Fibroblast of pulmonary artery (primary cell): Measurements from ENCODE around the gene ITIH3.
A peak's percentile ranks its signal among the peaks of the same experiment; 100 is the strongest.

Experiments
- DNase-seq: peaks from one replicate; pipeline ENCODE4 v3.0.0-alpha.2; 2010; ENCODE audit warnings: low read depth
- H3K4me3 ChIP-seq: replicated peaks from 2 replicates; pipeline ENCODE4 v1.5.1; 2011; ENCODE audit warnings: low read depth, mild to moderate bottlenecking, control low read depth, low read length, moderate library complexity
- TF ChIP-seq, protein P1 (sequence below): IDR thresholded peaks from 2 replicates; pipeline ENCODE4 v1.5.1; 2011; ENCODE audit warnings: mild to moderate bottlenecking, control low read depth, low read length, inconsistent platforms; ENCODE audit errors: missing control alignments

The ITIH3 gene

DNA sequence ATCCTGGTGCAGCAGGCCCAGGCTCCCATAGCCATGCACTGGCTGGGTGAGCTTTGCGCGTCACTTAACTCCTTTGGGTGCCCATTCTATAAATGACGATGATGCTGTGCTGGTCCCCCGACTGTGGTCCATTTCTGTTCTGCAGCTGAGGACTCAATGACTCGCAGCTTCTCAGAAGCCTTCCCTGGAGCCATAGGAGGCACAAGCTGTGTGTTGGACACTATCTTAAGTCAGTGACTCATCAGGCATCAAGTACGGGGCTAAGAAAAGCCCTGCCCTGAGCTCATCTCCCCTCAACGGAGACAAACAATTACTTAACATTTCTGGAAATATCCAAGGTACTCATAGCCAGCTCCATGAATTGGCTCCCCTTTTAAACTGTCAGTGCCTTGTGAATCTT, 54.0 kb downstream of the ITIH3 start:
- H3K4me3 ChIP-seq: no peak overlapping the region
- TF ChIP-seq, protein P1, sequence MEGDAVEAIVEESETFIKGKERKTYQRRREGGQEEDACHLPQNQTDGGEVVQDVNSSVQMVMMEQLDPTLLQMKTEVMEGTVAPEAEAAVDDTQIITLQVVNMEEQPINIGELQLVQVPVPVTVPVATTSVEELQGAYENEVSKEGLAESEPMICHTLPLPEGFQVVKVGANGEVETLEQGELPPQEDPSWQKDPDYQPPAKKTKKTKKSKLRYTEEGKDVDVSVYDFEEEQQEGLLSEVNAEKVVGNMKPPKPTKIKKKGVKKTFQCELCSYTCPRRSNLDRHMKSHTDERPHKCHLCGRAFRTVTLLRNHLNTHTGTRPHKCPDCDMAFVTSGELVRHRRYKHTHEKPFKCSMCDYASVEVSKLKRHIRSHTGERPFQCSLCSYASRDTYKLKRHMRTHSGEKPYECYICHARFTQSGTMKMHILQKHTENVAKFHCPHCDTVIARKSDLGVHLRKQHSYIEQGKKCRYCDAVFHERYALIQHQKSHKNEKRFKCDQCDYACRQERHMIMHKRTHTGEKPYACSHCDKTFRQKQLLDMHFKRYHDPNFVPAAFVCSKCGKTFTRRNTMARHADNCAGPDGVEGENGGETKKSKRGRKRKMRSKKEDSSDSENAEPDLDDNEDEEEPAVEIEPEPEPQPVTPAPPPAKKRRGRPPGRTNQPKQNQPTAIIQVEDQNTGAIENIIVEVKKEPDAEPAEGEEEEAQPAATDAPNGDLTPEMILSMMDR: no peak
- DNase-seq: peak; percentile 63

DNA sequence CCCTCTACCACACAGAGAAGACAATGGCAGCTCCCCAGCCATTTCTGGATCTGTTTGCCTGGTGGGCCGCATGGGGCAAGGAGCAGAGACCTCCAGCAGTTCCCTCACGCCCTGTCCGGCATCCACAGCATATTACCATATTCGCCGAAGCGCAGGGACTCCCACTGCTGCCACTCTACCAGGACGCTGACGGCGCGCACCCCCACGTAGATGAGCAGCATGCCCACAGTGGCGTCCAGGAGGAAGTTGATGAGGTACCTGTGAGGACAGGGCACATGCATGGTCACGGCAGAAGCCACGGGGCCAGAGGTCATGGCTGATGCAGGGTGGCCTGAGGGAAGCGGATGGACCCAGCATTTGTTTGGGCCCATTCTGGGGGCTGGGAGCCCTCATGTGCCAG, 55.1 kb downstream of the ITIH3 start:
- DNase-seq: no peak
- TF ChIP-seq, protein P1: no peak
- no peak overlapping the region for H3K4me3 ChIP-seq

DNA sequence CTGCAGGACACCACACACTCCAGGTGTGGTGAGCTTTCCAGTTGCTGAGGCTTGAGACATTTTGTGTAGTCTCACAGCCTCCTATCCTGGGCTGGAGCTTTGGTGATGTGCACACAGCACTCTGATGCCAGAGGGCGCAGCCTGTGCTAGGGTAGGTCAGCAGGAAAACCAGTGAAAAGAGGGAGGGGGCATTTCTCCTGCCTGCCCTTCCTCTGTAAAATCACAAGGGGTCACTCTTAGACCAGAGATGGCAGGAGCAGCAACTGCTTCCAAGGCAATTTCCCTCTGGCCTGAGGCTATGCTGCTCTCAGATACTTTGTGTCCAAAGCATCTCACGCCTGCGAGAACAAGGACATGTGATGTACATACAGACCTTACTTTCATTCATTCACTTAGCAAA, 56.8 kb downstream of the ITIH3 start:
- DNase-seq: peak; percentile 56
- TF ChIP-seq, protein P1: peak; percentile 49
- H3K4me3 ChIP-seq: no peak overlapping the region

DNA sequence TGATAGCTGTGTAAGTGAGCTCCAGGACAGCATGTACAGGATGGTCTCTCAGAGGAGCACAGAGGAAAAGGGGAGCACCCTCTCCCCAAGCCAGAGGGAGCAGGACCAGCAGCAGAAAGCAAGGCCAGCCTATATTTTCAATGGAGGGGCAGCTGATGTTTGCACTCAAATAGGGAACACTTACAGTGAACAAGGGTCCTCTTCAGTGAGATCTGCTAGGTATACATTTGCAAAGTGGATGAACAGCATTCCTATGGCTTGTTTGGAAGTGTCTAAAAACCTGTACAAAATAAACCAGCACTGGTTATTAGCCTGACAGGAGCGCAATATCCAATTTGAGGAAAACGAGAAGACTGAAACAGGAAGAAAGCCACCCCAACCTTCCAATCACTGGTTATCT, 57.8 kb downstream of the ITIH3 start:
- no peak for DNase-seq
- TF ChIP-seq, protein P1: no peak
- H3K4me3 ChIP-seq: no peak overlapping the region

DNA sequence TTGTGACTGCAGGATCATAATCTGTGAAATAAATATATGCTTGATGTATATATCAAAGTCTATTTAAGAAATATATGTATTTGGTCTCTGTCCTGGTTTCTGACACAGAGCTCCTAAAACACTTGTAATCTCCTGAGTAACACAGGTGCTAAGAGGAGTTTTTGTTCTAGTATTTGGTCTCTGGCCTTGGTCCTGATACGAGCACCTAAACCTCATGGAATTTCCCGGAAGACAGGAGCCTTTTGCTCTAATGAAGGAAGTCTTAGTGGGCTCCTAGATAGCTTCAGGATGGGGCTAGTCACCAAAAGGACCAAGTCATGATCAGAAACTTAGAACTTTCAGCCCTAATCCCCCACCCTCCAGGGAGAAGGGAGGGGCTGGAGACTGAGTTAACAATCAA, 59.4 kb downstream of the ITIH3 start:
- no peak overlapping the region for H3K4me3 ChIP-seq
- TF ChIP-seq, protein P1: no peak
- no peak for DNase-seq

DNA sequence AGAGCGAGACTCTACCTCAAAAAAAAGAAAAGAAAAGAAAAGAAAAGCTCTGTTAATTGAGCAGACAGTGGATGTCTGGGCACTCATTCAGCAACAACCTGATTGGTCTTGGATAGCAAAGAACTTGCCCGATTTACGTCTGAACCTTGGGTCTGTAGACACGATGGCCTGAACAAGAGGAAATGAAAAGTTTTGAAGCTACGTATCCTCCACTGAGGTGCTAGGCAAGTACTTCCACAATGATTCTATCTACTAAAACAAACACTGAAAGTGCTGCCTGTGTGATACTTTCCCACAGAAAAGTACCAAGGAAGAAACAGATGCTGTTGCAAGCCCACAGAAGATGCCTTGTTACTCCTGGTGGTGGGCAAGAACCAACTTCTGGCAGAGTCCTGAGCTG, 62.1 kb downstream of the ITIH3 start:
- DNase-seq: no peak
- no peak overlapping the region for H3K4me3 ChIP-seq
- TF ChIP-seq, protein P1: no peak

DNA sequence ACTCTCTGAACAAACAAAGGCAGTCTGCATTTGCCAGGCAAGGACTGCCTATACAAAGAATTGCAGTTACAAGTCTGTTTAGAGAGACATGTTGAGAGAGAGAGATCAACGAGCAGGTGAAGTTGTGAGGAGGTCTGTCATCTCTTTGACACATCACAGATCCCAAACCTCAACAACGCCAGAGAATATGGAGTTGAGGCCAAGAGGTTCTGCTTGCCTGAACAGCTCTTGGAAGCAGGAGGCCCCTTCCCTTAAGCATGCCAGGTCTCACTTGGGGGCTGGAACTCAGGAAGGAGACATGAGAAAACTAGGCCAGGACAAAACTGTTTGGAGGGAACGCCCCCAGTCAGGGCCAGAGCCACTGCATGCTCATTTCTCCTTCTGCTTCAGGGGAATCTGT, 62.5 kb downstream of the ITIH3 start:
- no peak for DNase-seq
- H3K4me3 ChIP-seq: no peak overlapping the region
- TF ChIP-seq, protein P1: no peak
